ENCODE data around the gene FSTL4. TPM values are rescaled to one million over a fixed set of nuclear protein-coding genes. Genes with fewer than 3 reads are reported as not detected.

Gene FSTL4
- total RNA-seq, 1 donor = 0.52 TPM

DNA sequence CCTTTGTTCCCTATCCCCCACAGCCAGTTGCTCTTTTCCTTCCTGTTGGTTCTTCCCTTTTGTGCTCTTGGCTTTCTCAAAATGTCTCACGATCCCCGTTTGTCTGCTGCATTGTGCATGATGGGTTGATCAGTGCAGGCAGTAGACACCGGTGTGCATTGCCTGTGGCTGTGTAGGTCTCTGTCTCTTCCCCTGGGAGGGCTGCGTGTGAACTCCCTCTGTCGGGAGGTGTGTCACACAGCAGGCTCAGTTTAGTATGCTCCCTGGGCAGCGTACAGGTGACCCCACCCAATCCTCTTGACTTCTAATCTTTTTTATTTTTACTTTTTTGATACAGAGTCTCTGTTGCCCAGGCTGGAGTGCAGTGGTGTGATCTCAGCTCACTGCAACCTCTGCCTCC is 265.3 kb downstream of the FSTL4 start:
- Histone ChIP-seq H3K27me3 (ENCODE audit: insufficient read depth, low read length) (no peaks in the 10 kb centered on the region), H3K9me3 (ENCODE audit: low read depth, low read length) (no peaks in the 10 kb centered on the region)

DNA sequence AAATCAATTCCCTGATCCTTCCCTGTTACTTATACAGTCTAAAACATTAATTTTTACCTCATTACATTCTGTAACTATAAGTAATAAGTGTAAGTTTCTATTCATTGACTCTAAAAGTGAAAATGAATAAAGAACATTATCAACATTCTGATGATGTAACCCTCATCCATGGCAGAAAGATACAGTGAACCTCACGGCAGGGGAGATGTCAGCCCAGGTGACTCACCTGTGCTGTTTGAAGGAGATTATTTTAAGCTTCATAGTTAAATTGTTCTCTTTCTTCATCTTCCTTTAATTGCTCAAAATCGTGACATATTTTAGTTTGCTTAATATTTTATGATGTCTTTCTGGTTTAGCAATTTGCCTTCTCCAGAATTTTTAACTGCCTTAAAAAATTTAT is 268.1 kb downstream of the FSTL4 start:
- no peak overlapping the region for H3K4me3 ChIP-seq (ENCODE audit: low read length)
- no peaks in the 10 kb centered on the region for H3K27me3 ChIP-seq (ENCODE audit: insufficient read depth, low read length)
- no peaks in the 10 kb centered on the region for H3K9me3 ChIP-seq (ENCODE audit: low read depth, low read length)
- H3K4me1 ChIP-seq (ENCODE audit: insufficient read depth, low read length) = no peaks in the 10 kb centered on the region

More for the DNA sequence above, 265.3 kb downstream of the FSTL4 start:
- Histone ChIP-seq H3K4me1 (ENCODE audit: insufficient read depth, low read length) (no peaks in the 10 kb centered on the region), H3K4me3 (ENCODE audit: low read length) (no peak overlapping the region)

DNA sequence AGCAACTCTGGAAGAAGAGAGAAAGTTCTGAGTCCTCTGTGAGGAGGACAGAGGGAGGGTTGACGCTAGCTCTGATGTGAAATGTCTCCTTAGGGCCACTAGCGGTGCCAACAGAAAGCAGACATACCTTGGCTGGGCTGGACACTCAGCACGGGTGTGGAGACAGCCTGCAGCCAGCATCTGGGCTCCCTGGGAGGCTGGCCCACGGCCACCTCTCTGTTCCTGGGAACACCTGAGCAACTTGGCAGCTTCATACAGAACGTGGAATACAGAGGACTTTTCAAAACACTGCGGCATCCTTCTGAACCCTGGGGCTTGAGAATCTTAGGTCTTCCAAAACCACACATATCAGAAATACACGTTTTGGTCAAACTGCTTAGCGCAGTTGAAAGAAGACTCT is 269.1 kb downstream of the FSTL4 start:
- Histone ChIP-seq H3K4me1 (ENCODE audit: insufficient read depth, low read length) (no peaks in the 10 kb centered on the region), H3K9me3 (ENCODE audit: low read depth, low read length) (no peaks in the 10 kb centered on the region), H3K4me3 (ENCODE audit: low read length) (no peak overlapping the region), H3K27me3 (ENCODE audit: insufficient read depth, low read length) (no peaks in the 10 kb centered on the region)

DNA sequence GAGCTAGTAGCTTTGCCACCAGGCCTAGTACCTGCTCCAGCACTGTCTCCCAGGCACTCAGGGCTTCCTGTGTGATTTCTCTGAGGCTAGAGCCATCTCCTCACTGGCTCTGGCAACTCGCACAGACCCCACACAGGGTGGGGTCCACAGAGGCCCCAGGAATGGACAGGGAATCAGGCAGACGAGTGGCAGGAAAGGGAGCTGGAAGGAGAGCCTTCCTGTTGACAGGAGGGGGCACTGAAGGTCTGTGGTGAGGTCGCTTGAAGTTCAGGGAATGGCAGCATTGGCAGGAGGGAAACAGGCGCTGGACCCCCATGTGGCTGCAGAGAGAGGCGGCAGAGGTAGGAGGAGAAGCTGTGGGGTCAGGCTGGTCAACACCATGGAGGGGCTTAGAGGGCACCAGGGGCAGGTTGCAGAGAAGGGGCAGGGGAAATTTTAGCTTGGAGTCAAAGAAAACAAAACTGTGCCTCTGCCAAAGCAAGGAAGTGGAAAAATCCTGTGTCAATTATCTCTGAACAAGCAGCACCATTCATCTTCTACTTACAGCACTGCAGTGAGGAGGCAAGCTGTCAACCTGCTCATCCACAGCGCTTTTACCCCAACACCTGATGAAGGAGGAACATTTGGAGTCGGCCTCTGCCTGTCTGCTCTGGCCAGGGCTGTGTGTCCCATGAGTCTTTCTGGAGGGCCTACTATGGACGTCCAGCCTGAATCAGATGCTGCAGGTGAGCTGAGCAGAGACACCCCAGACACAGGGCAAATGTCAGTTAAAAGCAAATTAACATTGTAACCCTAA is 270.2 kb downstream of the FSTL4 start:
- Histone ChIP-seq H3K27me3 (ENCODE audit: insufficient read depth, low read length) (no peaks in the 10 kb centered on the region), H3K4me3 (ENCODE audit: low read length) (no peak overlapping the region), H3K9me3 (ENCODE audit: low read depth, low read length) (no peaks in the 10 kb centered on the region), H3K4me1 (ENCODE audit: insufficient read depth, low read length) (no peaks in the 10 kb centered on the region)

DNA sequence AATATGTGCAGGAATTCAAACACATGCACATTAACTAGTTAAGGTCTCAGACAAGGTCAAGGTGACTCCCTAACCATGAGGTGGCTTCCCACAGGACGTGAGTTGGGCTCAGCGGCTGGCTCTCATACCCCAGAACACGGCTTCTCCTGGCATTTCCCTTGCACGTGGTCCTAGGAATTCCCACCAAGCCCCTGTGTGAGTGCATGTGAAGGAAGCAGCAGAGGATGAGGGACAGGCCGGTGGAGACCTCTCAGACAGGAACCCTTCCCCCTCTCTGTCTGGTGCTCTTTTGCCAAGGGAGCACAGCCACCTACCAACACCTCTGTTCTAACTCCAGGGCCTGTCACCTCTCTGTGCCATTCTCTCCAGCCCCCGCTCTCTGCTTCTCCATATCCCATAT is 271.0 kb downstream of the FSTL4 start:
- H3K27me3 ChIP-seq (ENCODE audit: insufficient read depth, low read length) = no peaks in the 10 kb centered on the region
- H3K4me1 ChIP-seq (ENCODE audit: insufficient read depth, low read length) = no peaks in the 10 kb centered on the region
- no peak overlapping the region for H3K4me3 ChIP-seq (ENCODE audit: low read length)
- no peaks in the 10 kb centered on the region for H3K9me3 ChIP-seq (ENCODE audit: low read depth, low read length)

DNA sequence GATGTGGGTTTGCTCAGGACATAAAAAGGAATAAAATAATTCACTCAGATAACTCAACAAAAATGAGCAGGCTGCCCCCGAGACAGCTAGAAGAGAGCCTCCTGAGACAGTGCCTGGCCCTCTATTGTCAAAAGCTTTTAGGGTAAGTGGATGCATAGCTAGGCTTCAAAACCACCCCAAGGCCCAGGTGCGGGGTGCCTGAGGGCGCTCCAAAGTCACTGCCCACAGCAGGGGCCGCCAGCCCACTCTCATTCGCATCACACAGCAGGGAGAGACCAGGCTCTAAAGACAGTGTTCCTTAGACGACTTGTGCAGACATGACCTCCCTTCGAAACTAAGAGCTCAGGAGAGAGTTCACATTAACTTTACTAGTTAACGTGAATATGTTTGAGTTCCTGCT is 271.5 kb downstream of the FSTL4 start:
- no peak overlapping the region for H3K4me3 ChIP-seq (ENCODE audit: low read length)
- no peaks in the 10 kb centered on the region for H3K4me1 ChIP-seq (ENCODE audit: insufficient read depth, low read length)
- no peaks in the 10 kb centered on the region for H3K27me3 ChIP-seq (ENCODE audit: insufficient read depth, low read length)
- no peaks in the 10 kb centered on the region for H3K9me3 ChIP-seq (ENCODE audit: low read depth, low read length)

DNA sequence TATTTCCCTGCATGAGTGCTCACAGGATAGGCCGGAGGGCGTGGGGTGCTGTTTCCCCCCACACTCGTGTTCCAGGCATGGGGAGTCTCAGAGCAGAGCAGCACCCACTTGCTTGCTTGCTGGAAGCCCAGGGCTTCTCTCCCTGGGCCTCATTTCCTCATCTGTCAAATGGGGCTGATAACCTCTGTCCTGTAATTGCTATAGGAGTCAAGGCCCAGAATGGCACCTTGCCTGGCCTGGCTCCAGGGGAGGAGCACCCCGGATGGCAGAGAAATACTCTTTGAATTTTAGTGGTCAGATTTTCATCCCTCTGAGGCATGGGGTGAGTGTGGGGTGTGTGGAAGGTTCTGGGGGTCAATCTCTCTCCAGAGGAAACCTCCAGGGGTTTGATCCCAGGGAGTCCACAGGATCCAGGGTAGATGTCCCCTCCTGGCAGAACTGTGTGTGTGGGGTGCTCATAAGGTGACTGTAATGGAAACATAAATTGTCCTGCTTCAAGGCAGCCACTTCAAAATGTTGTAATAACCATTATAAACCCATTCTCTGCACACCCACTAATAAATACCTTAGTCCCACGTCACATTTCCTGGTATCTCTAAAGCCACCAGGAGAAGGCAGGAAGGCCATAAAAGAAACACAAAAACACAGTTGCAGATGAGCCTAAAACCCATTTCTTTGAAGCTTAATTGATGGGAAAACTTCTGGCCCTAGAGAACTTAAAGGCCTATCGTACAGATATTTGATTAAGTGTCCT is 272.2 kb downstream of the FSTL4 start:
- H3K4me3 ChIP-seq (ENCODE audit: low read length) = no peak overlapping the region
- H3K4me1 ChIP-seq (ENCODE audit: insufficient read depth, low read length) = no peaks in the 10 kb centered on the region
- H3K27me3 ChIP-seq (ENCODE audit: insufficient read depth, low read length) = no peaks in the 10 kb centered on the region

DNA sequence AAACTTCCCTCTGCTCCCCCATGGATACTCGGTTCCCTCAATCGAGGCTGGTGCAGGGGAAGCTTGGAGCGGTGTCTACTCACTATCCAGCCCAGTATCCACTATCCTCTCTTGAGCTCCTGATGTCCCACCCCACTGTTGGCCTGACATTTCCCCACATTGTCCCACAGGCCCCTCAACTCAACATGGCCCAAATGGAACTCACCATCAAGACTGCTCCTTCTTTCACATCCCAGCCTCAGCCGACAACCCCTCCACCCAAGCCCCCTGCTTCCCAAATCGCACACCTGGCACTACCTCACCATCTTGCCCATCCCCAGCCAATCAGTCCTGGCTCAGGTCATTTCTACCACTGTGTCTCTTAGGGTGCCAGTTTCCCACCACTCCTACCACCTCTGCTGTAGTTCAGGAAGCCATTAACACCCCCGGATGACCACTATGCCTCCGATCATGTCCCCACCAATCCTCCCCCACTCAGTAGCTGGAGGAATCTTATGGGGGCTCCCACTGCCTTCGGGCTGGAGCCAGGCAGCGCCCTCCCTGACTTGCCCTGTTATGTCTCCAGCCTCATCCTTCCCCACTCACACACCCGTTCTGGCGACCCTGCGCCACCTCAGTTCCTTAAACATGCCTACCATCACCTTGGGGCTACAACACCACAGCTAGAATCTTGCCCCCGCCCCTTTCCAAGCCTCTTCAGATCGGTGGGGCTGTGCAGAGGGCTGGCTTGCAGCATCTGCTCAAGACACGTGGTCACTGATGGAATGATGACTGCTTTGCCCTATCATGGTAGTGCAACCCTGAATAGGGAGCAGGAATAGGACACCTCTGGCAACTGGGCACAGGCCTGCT is 273.6 kb downstream of the FSTL4 start:
- no peaks in the 10 kb centered on the region for H3K9me3 ChIP-seq (ENCODE audit: low read depth, low read length)
- H3K27me3 ChIP-seq (ENCODE audit: insufficient read depth, low read length) = no peaks in the 10 kb centered on the region
- H3K4me1 ChIP-seq (ENCODE audit: insufficient read depth, low read length) = no peaks in the 10 kb centered on the region
- no peak overlapping the region for H3K4me3 ChIP-seq (ENCODE audit: low read length)

More for the DNA sequence above, 272.2 kb downstream of the FSTL4 start:
- no peaks in the 10 kb centered on the region for H3K9me3 ChIP-seq (ENCODE audit: low read depth, low read length)

DNA sequence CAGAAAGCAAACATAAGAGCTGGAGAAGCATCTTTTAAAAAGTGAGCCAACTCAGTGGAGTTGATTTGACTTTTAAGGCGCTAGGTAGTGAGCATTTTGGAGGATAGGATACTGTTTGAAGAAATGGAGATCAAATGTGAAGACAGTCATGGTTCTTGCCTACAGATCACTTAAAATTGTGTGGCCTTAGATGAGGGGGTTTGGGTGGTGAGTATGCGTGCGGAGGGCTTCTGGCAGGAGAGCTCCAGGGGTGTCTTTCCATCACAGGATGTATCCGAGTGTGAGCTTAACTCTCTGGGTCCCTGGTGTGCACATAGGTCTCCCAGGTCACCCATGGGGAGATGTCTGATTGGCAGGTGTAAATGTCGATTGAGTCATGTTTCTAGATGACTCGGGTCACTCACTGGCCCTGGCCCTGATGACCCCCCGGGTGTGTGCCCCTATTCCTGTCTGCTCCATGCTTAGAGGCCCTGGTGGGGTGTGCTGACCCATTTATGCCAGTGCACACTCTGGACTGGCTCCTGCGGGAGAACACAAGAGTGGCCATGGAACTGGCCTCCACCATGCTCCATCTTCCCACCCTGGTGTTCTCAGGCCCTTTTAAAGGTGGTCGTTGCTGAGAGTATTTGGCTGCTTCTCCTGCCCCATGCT is 274.4 kb downstream of the FSTL4 start:
- Histone ChIP-seq H3K27me3 (ENCODE audit: insufficient read depth, low read length) (no peaks in the 10 kb centered on the region), H3K9me3 (ENCODE audit: low read depth, low read length) (no peaks in the 10 kb centered on the region), H3K4me1 (ENCODE audit: insufficient read depth, low read length) (no peaks in the 10 kb centered on the region), H3K4me3 (ENCODE audit: low read length) (no peak overlapping the region)

DNA sequence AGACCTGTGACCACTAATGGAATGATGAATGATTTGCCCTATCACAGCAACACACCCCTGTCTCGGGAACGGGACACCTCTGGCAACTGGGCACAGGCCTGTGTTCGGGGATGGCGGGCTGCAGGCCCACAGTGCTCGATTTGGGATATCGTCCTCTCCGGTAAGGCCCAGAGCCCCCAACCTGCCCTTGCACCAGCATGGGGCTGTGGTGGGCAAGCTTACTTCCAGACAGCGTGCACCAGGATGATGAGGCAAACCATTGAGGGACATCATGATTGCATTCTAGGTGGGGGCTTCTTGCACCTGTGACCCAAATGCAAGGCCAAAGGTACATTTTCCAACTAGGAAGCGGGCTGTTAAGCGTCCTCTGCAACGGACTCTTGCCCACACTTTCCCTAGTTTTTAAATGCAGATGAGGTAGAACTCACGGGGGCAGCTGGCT is 275.4 kb downstream of the FSTL4 start:
- H3K4me1 ChIP-seq (ENCODE audit: insufficient read depth, low read length) = no peaks in the 10 kb centered on the region
- no peaks in the 10 kb centered on the region for H3K9me3 ChIP-seq (ENCODE audit: low read depth, low read length)
- H3K27me3 ChIP-seq (ENCODE audit: insufficient read depth, low read length) = no peaks in the 10 kb centered on the region
- H3K4me3 ChIP-seq (ENCODE audit: low read length) = no peak overlapping the region

DNA sequence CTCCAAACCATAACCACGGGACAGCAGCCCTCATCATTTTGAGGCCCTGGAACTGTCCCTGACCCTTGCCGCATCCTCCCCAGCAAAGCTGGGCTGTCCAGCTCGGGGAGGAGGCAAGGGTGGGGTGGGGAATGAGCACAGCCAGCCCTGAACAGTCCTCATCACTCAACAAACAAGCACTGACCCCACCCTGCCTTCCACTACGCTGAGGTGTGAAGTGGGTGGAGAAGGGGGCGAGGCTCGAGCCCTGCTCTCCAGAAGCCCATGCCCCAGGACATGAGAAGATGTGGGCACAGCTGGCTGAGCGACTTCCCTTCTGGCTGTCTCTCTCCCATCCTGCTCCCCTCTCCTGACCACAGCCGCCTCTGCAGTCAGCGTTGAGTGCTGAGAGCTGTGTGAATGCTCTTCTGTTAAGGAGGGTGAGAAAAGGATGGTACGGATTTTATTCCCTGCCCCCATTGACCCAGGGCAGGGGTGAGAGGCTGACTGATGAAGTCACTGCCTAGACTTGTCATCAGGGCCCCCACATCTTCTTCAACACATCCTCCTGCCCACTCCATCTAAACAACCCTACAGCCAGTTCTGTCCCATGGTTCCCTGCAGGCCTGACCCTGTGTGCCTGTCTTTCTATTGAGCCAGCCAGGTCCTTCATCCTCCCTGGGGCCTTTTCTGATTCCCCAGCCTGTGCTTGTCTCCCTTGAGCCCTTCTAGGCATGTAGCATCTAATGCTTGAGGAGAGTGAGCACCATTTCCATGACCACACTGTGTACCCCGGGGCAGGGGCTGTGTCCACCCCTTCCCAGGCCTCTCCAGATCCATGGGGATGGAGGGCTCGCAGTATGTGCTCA is 276.0 kb downstream of the FSTL4 start:
- H3K4me3 ChIP-seq (ENCODE audit: low read length) = no peak overlapping the region
- no peaks in the 10 kb centered on the region for H3K9me3 ChIP-seq (ENCODE audit: low read depth, low read length)
- no peaks in the 10 kb centered on the region for H3K4me1 ChIP-seq (ENCODE audit: insufficient read depth, low read length)
- no peaks in the 10 kb centered on the region for H3K27me3 ChIP-seq (ENCODE audit: insufficient read depth, low read length)

DNA sequence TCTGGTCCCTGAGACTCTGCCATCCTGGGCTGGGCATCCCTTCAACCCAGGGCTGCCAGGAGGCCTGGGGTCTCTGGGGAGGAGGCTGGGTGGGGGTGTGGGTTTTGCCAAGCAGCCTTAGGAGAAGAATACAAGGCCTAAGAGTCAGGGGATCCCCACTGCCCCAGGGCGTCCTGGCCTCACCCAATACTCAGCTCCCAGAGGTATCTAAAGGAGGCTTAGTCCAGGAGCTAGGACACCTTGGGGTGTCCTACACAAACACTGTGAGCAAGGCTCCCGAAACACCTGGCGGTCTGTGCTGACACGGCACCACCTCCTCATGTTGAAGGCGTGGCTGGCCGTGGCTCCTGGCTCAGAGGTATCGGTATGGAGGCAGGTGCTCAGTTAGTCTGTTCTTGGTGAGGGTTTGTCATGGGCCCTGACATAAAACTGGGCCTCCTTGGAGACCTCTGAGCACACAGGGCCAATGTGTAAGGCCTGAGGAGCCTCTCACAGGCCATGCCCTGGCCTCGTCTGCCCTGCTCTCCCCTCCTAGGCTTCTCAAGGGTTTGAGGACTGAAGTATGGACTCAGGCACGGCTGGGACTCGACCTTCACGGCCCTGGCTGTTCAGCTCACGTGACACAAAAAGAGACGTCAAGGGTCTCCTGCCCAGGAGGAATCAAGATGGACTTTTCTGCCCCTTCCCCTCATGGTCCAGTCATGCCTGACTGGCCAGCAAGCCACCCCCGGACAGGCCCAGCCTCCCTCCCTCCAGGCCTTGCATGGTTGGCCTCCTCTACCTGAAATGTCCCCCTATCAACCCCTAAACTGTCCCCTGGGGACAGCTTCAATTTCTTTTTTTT is 277.3 kb downstream of the FSTL4 start:
- Histone ChIP-seq H3K4me3 (ENCODE audit: low read length) (no peak overlapping the region), H3K27me3 (ENCODE audit: insufficient read depth, low read length) (no peaks in the 10 kb centered on the region), H3K9me3 (ENCODE audit: low read depth, low read length) (no peaks in the 10 kb centered on the region), H3K4me1 (ENCODE audit: insufficient read depth, low read length) (no peaks in the 10 kb centered on the region)
